Neuronal stem cell (in vitro differentiated cells): ENCODE results near the gene GAS7.
A peak's percentile ranks its signal among the peaks of the same experiment; 100 is the strongest.

Source experiments
- DNase-seq: peaks from one replicate; pipeline ENCODE4 v3.0.0-alpha.2; 2013; ENCODE audit warnings: low spot score
- H2AFZ ChIP-seq: one replicate; pipeline ENCODE4 v1.6.1; 2013; ENCODE audit warnings: mild to moderate bottlenecking, low read length, inconsistent platforms
- H2AK5ac ChIP-seq: 2 replicates; pipeline ENCODE4 v1.6.1; 2013; ENCODE audit warnings: low read depth, mild to moderate bottlenecking, inconsistent platforms, low read length, moderate library complexity, mixed read lengths
- H2BK120ac ChIP-seq: 2 replicates; pipeline ENCODE4 v1.6.1; 2013; ENCODE audit warnings: low read depth, mild to moderate bottlenecking, inconsistent platforms, low read length, moderate library complexity, mixed read lengths
- H2BK12ac ChIP-seq: one replicate; pipeline ENCODE4 v1.6.1; 2013; ENCODE audit warnings: low read length, inconsistent platforms
- H2BK15ac ChIP-seq: 2 replicates; pipeline ENCODE4 v1.6.1; 2013; ENCODE audit warnings: mild to moderate bottlenecking, low read length, inconsistent platforms, mixed read lengths
- H2BK5ac ChIP-seq: one replicate; pipeline ENCODE4 v1.6.1; 2013; ENCODE audit warnings: inconsistent platforms, mild to moderate bottlenecking, low read length, moderate library complexity
- H3K14ac ChIP-seq: one replicate; pipeline ENCODE4 v1.6.1; 2013; ENCODE audit warnings: low read length, inconsistent platforms
- H3K18ac ChIP-seq: 2 replicates; pipeline ENCODE4 v1.6.1; 2013; ENCODE audit warnings: low read length, inconsistent platforms
- H3K23ac ChIP-seq: 2 replicates; pipeline ENCODE4 v1.6.1; 2013; ENCODE audit warnings: low read depth, mild to moderate bottlenecking, mixed read lengths, low read length, inconsistent platforms; ENCODE audit not compliant: poor library complexity
- H3K27ac ChIP-seq: replicated peaks from 3 replicates; pipeline ENCODE4 v1.5.1; 2013; ENCODE audit warnings: low read length, inconsistent platforms
- H3K27me3 ChIP-seq, 3 experiments: 2 replicates each; pipeline ENCODE4 v1.6.1; 2013; ENCODE audit warnings: low read length in 3 of 3, mild to moderate bottlenecking in 2 of 3, inconsistent platforms in 1 of 3, low read depth in 1 of 3, mixed read lengths in 1 of 3, moderate library complexity in 1 of 3; ENCODE audit not compliant: control insufficient read depth in 3 of 3, insufficient read depth in 3 of 3
- H3K36me3 ChIP-seq, 2 donors: replicated peaks in 1 of 2; 2 replicates each; pipeline ENCODE4 v1.6.1; 2013; ENCODE audit warnings: low read length in 2 of 2; ENCODE audit not compliant: control insufficient read depth in 2 of 2, insufficient read depth in 2 of 2
- H3K4ac ChIP-seq: 2 replicates; pipeline ENCODE4 v1.6.1; 2013; ENCODE audit warnings: inconsistent platforms, mild to moderate bottlenecking, low read length, moderate library complexity
- H3K4me1 ChIP-seq, 2 donors: 1 replicate in 1 of 2; 2 replicates in 1 of 2; pipeline ENCODE4 v1.6.1; 2013; ENCODE audit warnings: low read length in 2 of 2, low read depth in 1 of 2; ENCODE audit not compliant: control insufficient read depth in 2 of 2, insufficient read depth in 1 of 2
- H3K4me2 ChIP-seq: one replicate; pipeline ENCODE4 v1.6.1; 2013; ENCODE audit warnings: mild to moderate bottlenecking, low read length, inconsistent platforms; ENCODE audit not compliant: insufficient read depth, poor library complexity, severe bottlenecking
- H3K4me3 ChIP-seq, 2 donors: 2 replicates each; pipeline ENCODE4 v1.5.1; 2013; ENCODE audit warnings: low read length in 2 of 2, mild to moderate bottlenecking in 2 of 2, inconsistent platforms in 1 of 2, moderate library complexity in 1 of 2
- H3K79me1 ChIP-seq: one replicate; pipeline ENCODE4 v1.6.1; 2013; ENCODE audit warnings: low read depth, mild to moderate bottlenecking, inconsistent platforms, low read length, moderate library complexity
- H3K9ac ChIP-seq: one replicate; pipeline ENCODE4 v1.6.1; 2013; ENCODE audit warnings: mild to moderate bottlenecking, low read depth, low read length, inconsistent platforms; ENCODE audit not compliant: poor library complexity
- H3K9me3 ChIP-seq, 2 donors: replicated peaks in 1 of 2; 2 replicates each; pipeline versions ENCODE3 to v1.6.1; 2013; ENCODE audit warnings: low read length in 2 of 2, mild to moderate bottlenecking in 2 of 2, inconsistent platforms in 1 of 2, low read depth in 1 of 2, mixed read lengths in 1 of 2, moderate library complexity in 1 of 2; ENCODE audit not compliant: control insufficient read depth in 2 of 2, insufficient read depth in 1 of 2
- H4K8ac ChIP-seq: one replicate; pipeline ENCODE4 v1.6.1; 2013; ENCODE audit warnings: low read depth, mild to moderate bottlenecking, inconsistent platforms, low read length, moderate library complexity
- H4K91ac ChIP-seq: one replicate; pipeline ENCODE4 v1.6.1; 2013; ENCODE audit warnings: low read length, low read depth, mild to moderate bottlenecking, inconsistent platforms; ENCODE audit not compliant: poor library complexity
- WGBS, 2 donors: extraction: QIAGEN DNeasy Blood & Tissue Kit; methylation state at CpG; one replicate each; pipeline ENCODE4 v1.1.7; 2013; ENCODE audit warnings: missing lambda C conversion rate in 2 of 2, mixed read lengths in 1 of 2; ENCODE audit not compliant: insufficient read length in 2 of 2, insufficient replicate concordance in 1 of 2; ENCODE audit errors: extremely low coverage in 2 of 2; 5-methylcytosine and 5-hydroxymethylcytosine counted together

GAS7 gene

GRCh38 chr17:10121971-10122707 is 76.3 kb downstream of the GAS7 start:
- Histone ChIP-seq H3K9me3 (no peaks in the 10 kb centered on the region), H3K36me3 (no peaks in the 10 kb centered on the region), H2AFZ (no peak overlapping the region), H2BK12ac (no peak overlapping the region), H3K27ac (no peak overlapping the region), H3K4me3 (no peak overlapping the region), H2BK5ac (no peak overlapping the region), H2BK15ac (no peak overlapping the region), H3K4ac (no peak overlapping the region), H3K4me1 (peaks cover 0 to 11% of the 10 kb centered on the region in 2 donors), H3K4me2 (no peak overlapping the region), H4K8ac (no peak overlapping the region), H3K23ac (no peak overlapping the region), H2BK120ac (no peak overlapping the region), H3K18ac (peak overlapping the region; percentile 44), H3K9ac (no peak overlapping the region), H3K27me3 (no peaks in the 10 kb centered on the region), H2AK5ac (no peak overlapping the region), H4K91ac (peak overlapping the region; percentile 22), H3K14ac (no peak overlapping the region), H3K79me1 (no peaks in the 10 kb centered on the region)
- no CpG with 5 or more reads among the region's 17 CpGs for WGBS, 2 donors
- DNase-seq = no peak

- Histone ChIP-seq H2AK5ac (no peak overlapping the region), H3K27me3 (no peaks in the 10 kb centered on the region), H2BK120ac (no peak overlapping the region), H3K4ac (no peak overlapping the region), H2BK12ac (no peak overlapping the region), H3K27ac (no peak overlapping the region), H3K4me2 (no peak overlapping the region), H3K23ac (peak overlapping the region; percentile 29), H3K18ac (peak overlapping the region; percentile 35), H3K14ac (no peak overlapping the region), H3K4me3 (no peak overlapping the region), H3K79me1 (no peaks in the 10 kb centered on the region), H2AFZ (no peak overlapping the region), H4K91ac (no peak overlapping the region), H4K8ac (no peak overlapping the region), H3K36me3 (no peaks in the 10 kb centered on the region), H3K9me3 (no peaks in the 10 kb centered on the region), H3K4me1 (peaks cover 0 to under 1% of the 10 kb centered on the region in 2 donors), H2BK5ac (no peak overlapping the region), H3K9ac (no peak overlapping the region), H2BK15ac (no peak overlapping the region)
- DNase-seq = no peak
- no CpG with 5 or more reads among the region's 12 CpGs for WGBS, 2 donors
These were observed 77.7 kb downstream of the GAS7 start for GRCh38 chr17:10120749-10121148.

GRCh38 chr17:10120109-10120485 is 78.3 kb downstream of the GAS7 start:
- no peak overlapping the region for H3K27ac ChIP-seq
- WGBS, 2 donors = no CpG with 5 or more reads among the region's 10 CpGs

GRCh38 chr17:10119203-10120108 is 79.0 kb downstream of the GAS7 start:
- Histone ChIP-seq H3K36me3 (no peaks in the 10 kb centered on the region), H3K4me1 (peaks cover 0 to 3% of the 10 kb centered on the region in 2 donors), H3K79me1 (no peaks in the 10 kb centered on the region), H3K27me3 (no peaks in the 10 kb centered on the region), H3K4me2 (no peak overlapping the region), H3K9ac (no peak overlapping the region), H3K23ac (no peak overlapping the region), H3K14ac (no peak overlapping the region), H2AK5ac (peak overlapping the region; percentile 74), H2BK120ac (no peak overlapping the region), H3K4ac (no peak overlapping the region), H4K8ac (no peak overlapping the region), H3K27ac (no peak overlapping the region), H2AFZ (no peak overlapping the region), H3K4me3 (no peak overlapping the region), H3K18ac (peak overlapping the region; percentile 31), H2BK5ac (no peak overlapping the region), H3K9me3 (no peaks in the 10 kb centered on the region), H2BK12ac (no peak overlapping the region), H4K91ac (no peak overlapping the region), H2BK15ac (no peak overlapping the region)
- no CpG with 5 or more reads among the region's 8 CpGs for WGBS, 2 donors
- DNase-seq = no peak

More at GRCh38 chr17:10120109-10120485, 78.3 kb downstream of the GAS7 start:
- Histone ChIP-seq H3K79me1 (no peaks in the 10 kb centered on the region), H3K9me3 (no peaks in the 10 kb centered on the region), H2BK120ac (no peak overlapping the region), H3K4me1 (no peaks in the 10 kb centered on the region), H4K91ac (no peak overlapping the region), H2AK5ac (no peak overlapping the region), H2AFZ (no peak overlapping the region), H2BK15ac (no peak overlapping the region), H3K27me3 (no peaks in the 10 kb centered on the region), H4K8ac (no peak overlapping the region), H2BK12ac (no peak overlapping the region), H3K14ac (no peak overlapping the region), H3K23ac (no peak overlapping the region), H3K4me2 (no peak overlapping the region), H3K4me3 (no peak overlapping the region), H2BK5ac (no peak overlapping the region), H3K18ac (no peak overlapping the region), H3K9ac (no peak overlapping the region), H3K36me3 (no peaks in the 10 kb centered on the region), H3K4ac (no peak overlapping the region)
- no peak for DNase-seq
